Measurements from ENCODE around the gene SPACA1.
"Not testable (repeated sequence)": the region's sequence is repeated elsewhere in the genome, so short reads cannot be mapped to it uniquely, and the experiment has no call there.

Gene SPACA1

GRCh38 chr6:88047510-88048150 lies at the start of gene SPACA1:
Gene SPACA1 (plus strand): TSS chr6:88047841. CDS start chr6:88047906, 65 bp downstream.
- Mint-ChIP-seq H3K27me3 (peaks cover 13% of the 10 kb centered on the region), H3K27ac (no peak within 1 kb of the TSS), H3K9me3 (ENCODE audit: low read depth) (no peaks in the 10 kb centered on the region), H3K4me3 (no peak within 1 kb of the TSS), H3K4me1 (ENCODE audit: low read depth) (no peaks in the 10 kb centered on the region), H3K36me3 (no peaks in the 10 kb centered on the region)

GRCh38 chr6:88000713-88001112 lies 46.9 kb upstream of the SPACA1 start:
- Mint-ChIP-seq H3K4me3 (no peak overlapping the region), H3K27ac (no peak overlapping the region), H3K4me1 (ENCODE audit: low read depth) (no peaks in the 10 kb centered on the region), H3K9me3 (ENCODE audit: low read depth) (no peaks in the 10 kb centered on the region), H3K36me3 (no peaks in the 10 kb centered on the region), H3K27me3 (peaks cover 2% of the 10 kb centered on the region)

- not testable (repeated sequence) for H3K4me3 Mint-ChIP-seq; H3K4me1 Mint-ChIP-seq (ENCODE audit: low read depth); H3K36me3 Mint-ChIP-seq; H3K27ac Mint-ChIP-seq; H3K9me3 Mint-ChIP-seq (ENCODE audit: low read depth); H3K27me3 Mint-ChIP-seq
These were observed 46.4 kb upstream of the SPACA1 start for GRCh38 chr6:88001279-88001678.

GRCh38 chr6:88004707-88005106 lies 42.9 kb upstream of the SPACA1 start:
- H3K9me3 Mint-ChIP-seq (ENCODE audit: low read depth): no peaks in the 10 kb centered on the region
- H3K36me3 Mint-ChIP-seq: no peaks in the 10 kb centered on the region
- H3K27ac Mint-ChIP-seq: no peak overlapping the region
- H3K4me1 Mint-ChIP-seq (ENCODE audit: low read depth): no peaks in the 10 kb centered on the region
- H3K4me3 Mint-ChIP-seq: no peak overlapping the region
- peaks cover 2% of the 10 kb centered on the region for H3K27me3 Mint-ChIP-seq

- Mint-ChIP-seq H3K9me3 (ENCODE audit: low read depth) (no peaks in the 10 kb centered on the region), H3K36me3 (no peaks in the 10 kb centered on the region), H3K4me1 (ENCODE audit: low read depth) (no peaks in the 10 kb centered on the region), H3K4me3 (no peak overlapping the region), H3K27me3 (peaks cover 2% of the 10 kb centered on the region), H3K27ac (no peak overlapping the region)
These were observed 41.1 kb upstream of the SPACA1 start for GRCh38 chr6:88006557-88006956.

GRCh38 chr6:88008411-88008810 lies 39.2 kb upstream of the SPACA1 start:
- no peaks in the 10 kb centered on the region for H3K9me3 Mint-ChIP-seq (ENCODE audit: low read depth)
- H3K27ac Mint-ChIP-seq: no peak overlapping the region
- peaks cover 17% of the 10 kb centered on the region for H3K4me1 Mint-ChIP-seq (ENCODE audit: low read depth)
- H3K27me3 Mint-ChIP-seq: no peaks in the 10 kb centered on the region
- H3K36me3 Mint-ChIP-seq: peaks cover 3% of the 10 kb centered on the region
- H3K4me3 Mint-ChIP-seq: no peak overlapping the region

- Mint-ChIP-seq H3K27ac (no peak overlapping the region), H3K4me3 (no peak overlapping the region), H3K4me1 (ENCODE audit: low read depth) (peaks cover 19% of the 10 kb centered on the region), H3K36me3 (peaks cover 3% of the 10 kb centered on the region), H3K27me3 (no peaks in the 10 kb centered on the region), H3K9me3 (ENCODE audit: low read depth) (no peaks in the 10 kb centered on the region)
These were observed 38.8 kb upstream of the SPACA1 start for GRCh38 chr6:88008831-88009231.

- peak overlapping the region; percentile 36 for H3K27ac Mint-ChIP-seq
- peaks cover 3% of the 10 kb centered on the region for H3K36me3 Mint-ChIP-seq
- H3K27me3 Mint-ChIP-seq: no peaks in the 10 kb centered on the region
- H3K4me3 Mint-ChIP-seq: peak overlapping the region; percentile 42
- H3K9me3 Mint-ChIP-seq (ENCODE audit: low read depth): no peaks in the 10 kb centered on the region
- H3K4me1 Mint-ChIP-seq (ENCODE audit: low read depth): peaks cover 19% of the 10 kb centered on the region
These were observed 34.6 kb upstream of the SPACA1 start for GRCh38 chr6:88013015-88013414.

GRCh38 chr6:88013554-88013953 lies 34.1 kb upstream of the SPACA1 start:
- H3K4me3 Mint-ChIP-seq: no peak overlapping the region
- no peaks in the 10 kb centered on the region for H3K9me3 Mint-ChIP-seq (ENCODE audit: low read depth)
- H3K27me3 Mint-ChIP-seq: no peaks in the 10 kb centered on the region
- peaks cover 3% of the 10 kb centered on the region for H3K36me3 Mint-ChIP-seq
- peaks cover 19% of the 10 kb centered on the region for H3K4me1 Mint-ChIP-seq (ENCODE audit: low read depth)
- H3K27ac Mint-ChIP-seq: peak overlapping the region; percentile 36

- no peaks in the 10 kb centered on the region for H3K36me3 Mint-ChIP-seq
- no peak overlapping the region for H3K4me3 Mint-ChIP-seq
- H3K9me3 Mint-ChIP-seq (ENCODE audit: low read depth): no peaks in the 10 kb centered on the region
- H3K27me3 Mint-ChIP-seq: no peaks in the 10 kb centered on the region
- no peaks in the 10 kb centered on the region for H3K4me1 Mint-ChIP-seq (ENCODE audit: low read depth)
- no peak overlapping the region for H3K27ac Mint-ChIP-seq
These were observed 27.2 kb upstream of the SPACA1 start for GRCh38 chr6:88020439-88020838.

- Mint-ChIP-seq H3K27me3 (no peaks in the 10 kb centered on the region), H3K4me1 (ENCODE audit: low read depth) (no peaks in the 10 kb centered on the region), H3K36me3 (peaks cover 7% of the 10 kb centered on the region), H3K27ac (no peak overlapping the region), H3K9me3 (ENCODE audit: low read depth) (peaks cover 4% of the 10 kb centered on the region), H3K4me3 (no peak overlapping the region)
These were observed 22.9 kb upstream of the SPACA1 start for GRCh38 chr6:88024696-88025095.

GRCh38 chr6:88031550-88031949 lies 16.1 kb upstream of the SPACA1 start:
- no peak overlapping the region for H3K27ac Mint-ChIP-seq
- peaks cover 15% of the 10 kb centered on the region for H3K36me3 Mint-ChIP-seq
- peaks cover 4% of the 10 kb centered on the region for H3K27me3 Mint-ChIP-seq
- no peak overlapping the region for H3K4me3 Mint-ChIP-seq
- H3K4me1 Mint-ChIP-seq (ENCODE audit: low read depth): no peaks in the 10 kb centered on the region
- peaks cover 43% of the 10 kb centered on the region for H3K9me3 Mint-ChIP-seq (ENCODE audit: low read depth)

- Mint-ChIP-seq H3K9me3 (ENCODE audit: low read depth) (no peaks in the 10 kb centered on the region), H3K27ac (no peak overlapping the region), H3K27me3 (peaks cover 11% of the 10 kb centered on the region), H3K4me1 (ENCODE audit: low read depth) (no peaks in the 10 kb centered on the region), H3K4me3 (no peak overlapping the region), H3K36me3 (no peaks in the 10 kb centered on the region)
These were observed 3.1 kb upstream of the SPACA1 start for GRCh38 chr6:88044530-88044929.

GRCh38 chr6:88045521-88046136 lies 2.0 kb upstream of the SPACA1 start:
- no peaks in the 10 kb centered on the region for H3K36me3 Mint-ChIP-seq
- no peak overlapping the region for H3K4me3 Mint-ChIP-seq
- H3K27ac Mint-ChIP-seq: no peak overlapping the region
- H3K27me3 Mint-ChIP-seq: peaks cover 13% of the 10 kb centered on the region
- no peaks in the 10 kb centered on the region for H3K4me1 Mint-ChIP-seq (ENCODE audit: low read depth)
- no peaks in the 10 kb centered on the region for H3K9me3 Mint-ChIP-seq (ENCODE audit: low read depth)

- Mint-ChIP-seq H3K9me3 (ENCODE audit: low read depth) (no peaks in the 10 kb centered on the region), H3K4me3 (no peak overlapping the region), H3K27me3 (peaks cover 13% of the 10 kb centered on the region), H3K27ac (no peak overlapping the region), H3K36me3 (no peaks in the 10 kb centered on the region), H3K4me1 (ENCODE audit: low read depth) (no peaks in the 10 kb centered on the region)
These were observed 937 bp downstream of the SPACA1 start for GRCh38 chr6:88048578-88048977.
